HG03520 (cell line): Measurements from ENCODE around the gene ANKLE2.
"Not testable (repeated sequence)": the region's sequence is repeated elsewhere in the genome, so short reads cannot be mapped to it uniquely, and the experiment has no call there.

Experiments used
- ATAC-seq: cut with Tn5 transposase; IDR thresholded peaks from one replicate; pipeline ENCODE4 v1.9.1; 2021; ENCODE audit warnings: mild to moderate bottlenecking, moderate library complexity; ENCODE audit not compliant: unreplicated experiment

ANKLE2 gene

DNA sequence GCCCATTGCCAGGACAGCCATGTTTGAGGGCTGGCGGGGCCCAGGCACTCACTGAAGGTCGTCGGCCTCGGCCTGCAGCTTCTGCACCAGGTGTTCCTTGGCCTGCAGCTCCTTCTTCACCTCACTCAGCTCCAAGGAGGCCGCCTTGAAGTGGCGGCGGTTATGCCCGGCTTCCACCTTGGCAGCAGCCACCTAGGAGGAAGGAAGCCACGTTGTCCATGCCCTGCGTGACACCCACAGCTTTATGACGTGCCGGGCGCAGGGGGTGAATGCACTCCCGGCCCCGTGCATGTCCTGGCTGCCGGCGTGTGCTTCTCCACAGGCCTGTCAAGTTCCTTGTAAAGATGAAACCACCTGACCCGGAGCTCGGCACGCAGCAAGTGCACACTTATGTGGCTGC is 16.0 kb upstream of the ANKLE2 start:
- ATAC-seq, result no peak

DNA sequence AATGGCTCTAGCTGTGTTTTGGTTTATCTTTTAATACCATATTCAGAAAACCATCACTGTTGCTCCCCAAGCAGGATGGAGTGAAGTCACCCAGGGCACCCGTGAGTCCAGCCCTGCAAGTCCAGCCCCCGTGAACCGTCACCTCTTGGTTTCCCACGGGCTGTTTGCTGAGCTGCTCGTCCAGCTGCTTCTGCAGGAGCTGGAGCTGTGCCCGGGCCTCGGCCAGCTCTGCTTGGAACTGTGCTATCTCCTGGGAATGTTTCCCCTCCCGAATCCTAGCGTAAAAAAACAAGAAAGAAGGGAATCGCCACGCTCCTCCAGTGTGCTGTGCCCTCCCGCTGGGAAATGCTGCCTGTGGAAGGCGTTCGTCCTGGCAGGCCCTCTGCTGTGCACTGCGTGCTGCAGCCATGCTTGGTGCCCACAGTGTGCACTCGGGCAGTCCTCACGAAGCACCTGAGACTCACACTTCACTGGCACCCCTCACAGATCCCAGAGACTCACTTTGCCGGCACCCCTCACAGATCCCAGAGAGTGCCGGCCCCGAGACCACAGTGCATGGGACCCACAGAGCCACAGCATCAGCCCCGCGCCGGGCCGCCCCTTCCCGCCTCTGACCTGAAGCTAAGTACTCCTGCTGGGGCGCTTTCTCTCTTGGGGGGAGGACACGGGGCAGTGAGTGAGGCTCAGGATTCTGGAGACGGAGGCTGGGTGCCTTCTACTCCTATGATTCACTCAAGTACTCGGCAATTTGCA is 15.4 kb upstream of the ANKLE2 start:
- ATAC-seq, result no peak

DNA sequence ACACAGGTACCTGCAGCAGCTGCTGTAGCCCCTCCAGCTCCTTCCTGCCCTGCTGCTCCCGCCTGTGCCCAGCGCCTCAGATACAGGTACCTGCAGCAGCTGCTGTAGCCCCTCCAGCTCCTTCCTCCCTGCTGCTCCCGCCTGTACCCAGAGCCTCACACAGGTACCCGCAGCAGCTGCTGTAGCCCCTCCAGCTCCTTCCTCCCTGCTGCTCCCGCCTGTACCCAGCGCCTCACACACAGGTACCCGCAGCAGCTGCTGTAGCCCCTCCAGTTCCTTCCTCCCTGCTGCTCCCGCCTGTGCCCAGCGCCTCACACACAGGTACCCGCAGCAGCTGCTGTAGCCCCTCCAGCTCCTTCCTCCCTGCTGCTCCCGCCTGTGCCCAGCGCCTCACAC is 14.6 kb upstream of the ANKLE2 start:
- ATAC-seq, result not testable (repeated sequence)

DNA sequence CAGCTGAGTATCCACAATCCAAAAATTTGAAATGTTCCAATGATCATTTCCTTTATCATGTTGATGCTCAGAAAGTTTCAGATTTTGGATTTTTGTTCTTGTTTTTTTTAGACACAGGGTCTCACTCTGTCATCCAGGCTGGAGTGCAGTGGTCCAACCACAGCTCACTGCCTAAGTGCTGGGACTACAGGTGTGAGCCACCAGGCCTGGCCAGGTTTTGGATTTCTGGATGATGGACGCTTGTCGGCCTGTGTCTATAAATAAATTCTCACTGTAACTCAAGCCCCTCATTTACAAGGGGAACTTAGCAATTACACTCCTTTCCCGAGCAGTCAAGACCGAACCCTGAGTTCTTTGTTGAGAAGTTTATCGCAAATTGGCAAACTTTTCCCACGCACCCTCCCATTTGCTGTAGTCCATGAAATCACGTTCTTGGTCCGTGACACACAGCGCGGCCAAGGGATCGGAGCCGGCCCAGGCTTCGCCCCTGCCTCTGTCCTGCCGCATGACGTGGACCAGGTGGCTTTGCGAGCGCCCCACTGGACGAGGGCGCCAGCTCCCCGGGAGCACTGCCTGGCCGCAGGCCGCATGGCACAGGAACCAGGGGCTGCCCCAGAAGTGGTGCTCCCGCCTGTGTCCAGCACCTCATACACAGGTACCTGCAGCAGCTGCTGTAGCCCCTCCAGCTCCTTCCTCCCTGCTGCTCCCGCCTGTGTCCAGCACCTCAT is 14.0 kb upstream of the ANKLE2 start:
- no peak for ATAC-seq

GRCh38 chr12:132774646-132775275 is 13.1 kb upstream of the ANKLE2 start:
- ATAC-seq, result no peak

GRCh38 chr12:132774159-132774558 is 12.5 kb upstream of the ANKLE2 start:
- ATAC-seq, result no peak

- no peak for ATAC-seq
Measured at GRCh38 chr12:132773077-132773955, 11.7 kb upstream of the ANKLE2 start.

- ATAC-seq, result peak; percentile 54
Measured at GRCh38 chr12:132772606-132773005, 11.0 kb upstream of the ANKLE2 start.

GRCh38 chr12:132771126-132771838 is 9.7 kb upstream of the ANKLE2 start:
- peak; percentile 47 for ATAC-seq

- no peak for ATAC-seq
Measured at GRCh38 chr12:132766380-132767085, 4.9 kb upstream of the ANKLE2 start.

- ATAC-seq, result no peak
Measured at GRCh38 chr12:132765361-132765760, 3.7 kb upstream of the ANKLE2 start.

DNA sequence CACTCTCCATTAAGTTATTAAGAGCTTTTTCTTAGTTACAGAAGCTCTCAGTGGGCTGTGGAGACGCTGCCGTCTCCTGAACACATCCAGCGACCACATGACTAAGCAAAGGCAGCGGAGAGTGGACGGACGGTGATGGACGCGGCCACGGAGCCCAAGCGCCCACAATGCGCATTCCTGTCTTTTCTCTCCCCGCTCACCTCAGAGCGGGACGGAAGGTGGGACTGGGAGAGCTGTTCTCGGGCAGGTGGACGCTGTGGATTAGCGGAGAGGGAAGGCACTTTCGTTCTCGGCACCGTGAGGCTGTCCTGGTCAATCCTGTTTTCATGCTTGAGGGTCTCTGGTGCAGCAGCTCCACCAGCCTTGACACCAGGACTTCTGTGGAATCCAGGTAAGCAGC is 2.6 kb upstream of the ANKLE2 start:
- no peak for ATAC-seq

DNA sequence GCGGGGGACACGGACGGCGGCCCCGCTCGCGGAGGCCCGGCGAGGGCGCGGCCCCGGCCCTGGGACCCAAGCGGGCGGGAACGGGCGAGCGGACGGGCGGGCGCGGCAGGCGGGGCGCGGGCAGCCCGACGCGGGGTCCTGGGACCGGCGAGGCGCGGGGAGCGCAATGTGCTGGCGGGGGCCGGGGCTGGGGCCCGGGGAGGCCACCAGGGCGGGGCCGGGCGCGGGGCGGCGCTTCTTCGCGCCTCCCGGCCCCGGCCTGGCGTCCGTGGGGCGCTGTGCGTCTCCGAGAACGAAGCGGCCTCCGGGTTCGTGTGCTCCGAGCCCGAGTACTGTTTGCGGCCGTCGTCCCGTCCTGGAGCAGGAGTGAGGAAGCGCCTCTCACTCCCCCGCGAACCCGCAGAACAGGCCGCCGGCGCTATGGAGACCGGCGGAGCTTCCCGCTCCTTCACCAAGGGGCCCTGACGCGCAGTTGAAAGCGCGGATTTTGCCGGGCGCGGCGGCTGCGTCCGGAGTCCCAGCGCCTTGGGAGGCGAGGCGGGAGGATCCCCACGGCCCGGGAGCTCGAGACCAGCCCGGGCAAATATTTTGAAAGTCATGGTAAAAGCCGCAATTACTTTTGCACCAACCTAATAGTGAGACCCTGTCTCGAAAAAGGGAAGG is 420 bp upstream of the ANKLE2 start:
- peak; percentile 74 for ATAC-seq

- ATAC-seq, result no peak
Measured at GRCh38 chr12:132759359-132759758, 2.3 kb downstream of the ANKLE2 start.

DNA sequence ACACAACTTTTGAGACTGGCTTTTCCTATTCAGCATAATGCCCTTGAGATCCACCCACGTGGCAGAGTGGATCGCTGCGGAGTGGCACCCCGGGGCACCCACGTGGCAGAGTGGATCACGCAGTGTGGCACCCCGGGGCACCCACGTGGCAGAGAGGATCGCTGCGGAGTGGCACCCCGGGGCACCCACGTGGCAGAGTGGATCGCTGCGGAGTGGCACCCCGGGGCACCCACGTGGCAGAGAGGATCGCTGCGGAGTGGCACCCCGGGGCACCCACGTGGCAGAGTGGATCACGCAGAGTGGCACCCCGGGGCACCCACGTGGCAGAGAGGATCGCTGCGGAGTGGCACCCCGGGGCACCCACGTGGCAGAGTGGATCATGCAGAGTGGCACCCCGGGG is 2.8 kb downstream of the ANKLE2 start:
- ATAC-seq, result not testable (repeated sequence)

DNA sequence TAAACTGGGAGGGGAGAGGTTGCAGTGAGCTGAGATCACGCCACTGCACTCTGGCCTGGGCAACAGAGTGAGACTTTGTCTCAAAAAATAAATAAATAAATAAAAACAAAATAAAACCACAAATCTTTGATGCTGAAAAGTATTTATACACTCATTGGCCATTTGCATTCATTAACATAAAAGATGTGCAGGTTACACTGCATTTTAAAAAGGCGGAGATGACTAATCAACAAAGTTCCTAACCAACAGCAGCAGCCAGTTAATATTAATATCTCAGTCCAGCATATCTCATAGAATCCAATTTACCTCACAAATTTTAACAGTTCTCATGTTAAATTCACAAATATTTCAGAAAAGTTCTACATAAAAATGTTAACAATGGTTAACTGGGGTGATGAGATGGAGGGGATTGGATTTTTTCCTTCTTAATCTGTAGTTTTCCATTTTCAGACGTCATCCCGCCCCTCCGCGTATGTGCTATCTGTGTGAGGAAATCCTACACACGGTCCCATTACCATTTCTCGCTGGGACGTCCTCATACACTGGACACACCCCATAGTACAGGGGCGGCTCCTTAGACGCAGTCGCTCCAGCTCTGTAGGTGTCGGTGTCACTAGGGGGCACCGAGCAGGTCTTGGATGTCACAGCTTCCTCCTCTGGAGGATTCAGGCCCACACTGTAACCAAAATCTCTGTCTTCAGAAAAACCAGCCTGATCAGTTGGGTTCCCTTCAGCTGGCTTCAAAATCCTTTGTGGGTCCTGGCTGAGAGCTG is 7.3 kb downstream of the ANKLE2 start:
- ATAC-seq, result no peak

- not testable (repeated sequence) for ATAC-seq
Measured at GRCh38 chr12:132753670-132754069, 8.0 kb downstream of the ANKLE2 start.

DNA sequence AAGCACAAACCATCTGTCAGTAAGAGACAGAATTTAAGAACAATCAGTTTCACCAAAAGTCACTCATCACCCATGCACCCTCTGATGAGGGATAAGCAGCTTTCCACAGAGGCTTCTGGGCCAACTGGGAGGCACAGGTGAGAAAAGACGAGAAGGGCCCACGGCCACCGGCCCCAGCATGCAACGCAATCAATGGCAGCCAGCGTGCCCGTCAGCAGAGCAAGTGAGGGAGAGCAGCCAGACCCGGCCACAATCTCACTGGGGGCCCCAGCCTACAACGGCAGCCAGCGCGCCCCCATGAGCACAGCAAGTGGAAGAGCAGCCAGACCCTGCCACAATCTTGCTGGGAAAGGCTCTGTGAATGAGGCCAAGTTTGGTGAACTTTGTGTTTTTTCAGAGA is 13.3 kb downstream of the ANKLE2 start:
- ATAC-seq, result no peak
